GM19372 (cell line): ENCODE results near the gene INS.

ENCODE experiments used
- ATAC-seq: cut with Tn5 transposase; IDR thresholded peaks from one replicate; pipeline ENCODE4 v1.9.1; 2021; ENCODE audit warnings: mild to moderate bottlenecking, low read depth, moderate library complexity; ENCODE audit not compliant: unreplicated experiment

Gene INS

GRCh38 chr11:2160736-2161259 is at the start of gene INS:
INS (minus strand) TSS chr11:2161209; CDS start chr11:2160971, 238 bp downstream.
- ATAC-seq: no peak

GRCh38 chr11:2210366-2211112 is 49.5 kb upstream of the INS start:
- no peak for ATAC-seq

- no peak for ATAC-seq
Measured at GRCh38 chr11:2209900-2210321, 48.9 kb upstream of the INS start.

- no peak for ATAC-seq
Measured at GRCh38 chr11:2209370-2209801, 48.4 kb upstream of the INS start.

- no peak for ATAC-seq
Measured at GRCh38 chr11:2208691-2209369, 47.8 kb upstream of the INS start.

- ATAC-seq: no peak
Measured at GRCh38 chr11:2207773-2208621, 47.0 kb upstream of the INS start.

- ATAC-seq: no peak
Measured at GRCh38 chr11:2207212-2207611, 46.2 kb upstream of the INS start.

GRCh38 chr11:2205981-2206690 is 45.1 kb upstream of the INS start:
- no peak for ATAC-seq

GRCh38 chr11:2205214-2205720 is 44.3 kb upstream of the INS start:
- no peak for ATAC-seq

- no peak for ATAC-seq
Measured at GRCh38 chr11:2204361-2205213, 43.6 kb upstream of the INS start.

- ATAC-seq: no peak
Measured at GRCh38 chr11:2203440-2204259, 42.6 kb upstream of the INS start.

- no peak for ATAC-seq
Measured at GRCh38 chr11:2202900-2203439, 42.0 kb upstream of the INS start.

GRCh38 chr11:2202071-2202899 is 41.3 kb upstream of the INS start:
- no peak for ATAC-seq

GRCh38 chr11:2201542-2201941 is 40.5 kb upstream of the INS start:
- no peak for ATAC-seq

GRCh38 chr11:2200957-2201519 is 40.0 kb upstream of the INS start:
- no peak for ATAC-seq

- ATAC-seq: no peak
Measured at GRCh38 chr11:2200536-2200935, 39.5 kb upstream of the INS start.
